Measurements from ENCODE around the gene FZD2.
"Not testable (repeated sequence)": the region's sequence is repeated elsewhere in the genome, so short reads cannot be mapped to it uniquely, and the experiment has no call there.

The FZD2 gene

DNA sequence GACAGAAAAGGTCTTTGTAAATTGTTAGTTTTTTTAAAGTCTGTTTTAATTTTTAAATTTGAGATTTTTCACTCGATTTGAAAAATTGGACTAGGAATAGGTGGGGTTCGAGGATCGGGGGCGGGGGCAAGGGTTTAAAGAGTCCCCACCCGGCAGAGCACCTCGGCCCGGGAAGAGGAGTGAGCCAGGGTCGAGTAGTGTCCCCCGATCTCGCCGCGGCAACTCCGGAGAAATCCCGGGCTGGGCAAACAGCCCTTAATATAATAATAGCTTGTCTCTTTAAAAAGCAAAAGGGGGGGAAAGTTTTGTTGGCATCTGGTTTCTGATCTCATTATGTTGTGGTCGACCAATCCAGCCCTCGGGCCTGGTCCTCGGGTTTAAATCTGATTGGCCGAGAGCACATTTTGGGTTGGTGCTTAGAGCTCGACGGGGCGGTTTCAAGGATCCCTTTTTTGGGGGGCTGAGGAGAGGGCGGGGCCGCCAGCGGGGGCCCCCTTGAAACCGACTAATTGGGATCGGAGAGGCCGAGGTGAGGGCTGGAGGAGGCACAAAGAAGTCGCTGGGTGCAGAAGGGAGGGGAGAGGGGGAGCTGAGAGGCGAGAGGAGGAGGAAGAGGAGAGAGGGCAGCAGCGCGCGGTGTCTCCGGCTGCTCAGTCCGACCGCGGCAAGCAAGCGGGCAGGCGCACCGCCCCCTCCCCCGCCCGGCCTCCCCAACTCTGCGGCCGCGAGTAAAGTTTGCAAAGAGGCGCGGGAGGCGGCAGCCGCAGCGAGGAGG lies at the start of gene FZD2:
Gene FZD2, plus strand, starts transcription at position 653 of the 775 bp plus-strand sequence. CDS start 205 bp downstream, outside the sequence.
- DNase-seq (ENCODE audit: low read depth in 2 of 2): peak in 1 of 2 donors; percentile 13

DNA sequence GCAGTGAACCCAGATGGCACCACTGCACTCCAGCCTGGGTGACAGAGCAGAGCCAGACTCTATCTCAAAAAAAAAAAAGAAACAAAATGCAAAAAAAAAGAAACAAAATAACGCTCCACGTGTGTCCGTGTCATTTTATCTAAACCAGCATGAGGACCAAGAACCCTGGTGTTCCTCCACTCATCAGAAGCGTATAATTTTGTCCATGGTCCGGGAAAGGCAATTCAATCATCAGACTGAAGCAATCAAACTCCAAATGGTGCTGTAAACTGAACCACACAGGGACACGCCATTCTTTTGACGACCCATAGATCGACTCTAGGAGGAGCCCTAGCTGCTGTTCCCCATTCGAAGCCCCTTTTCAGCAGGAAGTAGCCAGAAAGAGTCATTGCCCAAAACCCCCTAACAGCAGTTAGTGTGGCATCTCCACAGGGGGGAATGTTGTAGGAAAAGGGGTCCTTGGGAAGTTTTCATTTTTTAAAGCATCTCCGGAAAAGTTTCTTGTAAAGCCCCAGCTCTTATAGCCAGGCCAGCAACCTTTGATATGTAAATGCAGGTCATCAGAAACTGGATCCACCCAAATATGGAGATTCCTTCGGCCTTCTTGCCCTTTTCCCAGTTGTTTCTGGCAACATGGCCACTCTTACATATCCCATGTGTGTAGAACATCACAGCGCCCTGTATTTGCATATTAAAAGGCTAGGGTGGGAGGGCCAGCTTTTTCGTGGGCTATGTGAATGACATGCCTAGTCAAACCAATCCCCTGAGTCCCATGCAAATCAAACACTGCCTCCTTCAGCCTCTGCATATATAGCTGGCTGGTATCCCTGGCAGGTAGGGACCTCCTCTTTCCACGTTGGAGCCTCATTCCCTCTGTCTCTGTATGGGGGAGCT lies 45.8 kb upstream of the FZD2 start:
- not testable (repeated sequence) for DNase-seq (ENCODE audit: low read depth in 2 of 2)

DNA sequence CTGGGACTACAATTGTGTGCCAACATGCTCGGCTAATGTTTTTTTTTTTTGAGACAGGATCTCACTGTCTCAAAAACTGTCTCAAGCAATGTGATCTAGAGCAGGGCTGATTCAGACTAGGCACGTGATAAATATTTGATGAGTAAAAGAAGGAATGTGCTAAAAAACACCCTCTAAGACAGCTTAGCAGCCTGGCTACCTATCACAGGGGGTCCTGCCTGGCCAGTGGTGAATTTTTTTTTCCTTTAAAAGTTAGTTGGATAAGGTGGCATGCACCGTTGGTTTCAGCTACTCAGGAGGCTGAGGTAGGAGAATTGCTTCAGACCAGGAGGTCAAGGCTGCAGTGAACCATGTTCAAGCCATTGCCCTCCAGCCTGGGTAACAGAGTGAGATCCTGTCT lies 39.3 kb upstream of the FZD2 start:
- DNase-seq (ENCODE audit: low read depth in 2 of 2): no peak

DNA sequence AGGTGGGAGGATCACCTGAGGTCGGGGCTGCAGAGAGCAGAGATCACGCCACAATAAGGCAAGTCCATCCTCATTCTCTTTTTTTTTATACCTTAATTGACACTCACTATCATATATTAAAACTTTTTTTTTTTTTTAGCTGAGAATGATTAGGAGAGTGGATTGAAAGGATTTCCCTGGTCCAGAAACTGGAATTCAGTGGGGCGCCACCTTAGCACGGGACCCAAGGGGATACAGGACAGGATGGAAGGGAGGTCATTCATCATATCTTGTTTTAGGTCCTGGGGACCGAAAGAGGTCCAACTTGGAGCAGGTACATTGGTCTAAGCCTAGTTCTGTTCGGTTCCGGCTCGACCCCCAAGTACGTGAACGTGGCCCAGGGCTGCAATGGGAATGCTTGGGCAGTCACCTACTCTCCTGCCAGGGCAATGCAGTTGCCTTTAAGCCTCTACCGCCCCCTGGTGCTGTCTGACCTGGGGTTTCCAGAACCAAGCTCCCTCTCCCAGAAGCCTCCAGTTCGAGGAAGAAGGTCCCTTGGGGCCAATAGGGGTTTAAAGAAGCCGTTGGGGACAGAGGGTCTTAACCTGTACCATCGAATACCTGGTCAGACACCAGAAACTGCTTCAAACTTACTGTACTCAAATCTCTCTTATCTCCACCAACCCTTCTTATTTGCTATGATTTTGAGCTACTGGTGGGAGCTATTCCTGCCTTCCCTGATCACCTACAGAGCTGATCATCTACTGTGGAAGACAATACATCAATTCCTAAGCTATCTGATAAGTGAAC lies 34.2 kb upstream of the FZD2 start:
- DNase-seq (ENCODE audit: low read depth in 2 of 2): peak; percentile 31 to 56

DNA sequence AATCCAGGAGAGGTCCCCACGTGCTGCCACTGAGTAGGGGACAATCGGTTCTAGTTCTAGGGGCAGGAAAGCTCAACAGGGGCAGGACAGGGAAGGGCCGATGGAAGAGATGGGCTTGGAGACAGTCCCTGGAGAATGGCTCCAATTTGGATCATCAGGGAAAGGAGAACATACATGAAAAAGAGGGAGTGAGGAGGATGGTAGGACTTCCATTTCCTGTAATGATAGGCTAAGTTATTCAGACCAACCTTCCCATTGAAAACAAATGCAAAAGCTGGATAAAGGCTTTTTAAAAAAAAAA lies 33.7 kb upstream of the FZD2 start:
- DNase-seq (ENCODE audit: low read depth in 2 of 2): no peak

DNA sequence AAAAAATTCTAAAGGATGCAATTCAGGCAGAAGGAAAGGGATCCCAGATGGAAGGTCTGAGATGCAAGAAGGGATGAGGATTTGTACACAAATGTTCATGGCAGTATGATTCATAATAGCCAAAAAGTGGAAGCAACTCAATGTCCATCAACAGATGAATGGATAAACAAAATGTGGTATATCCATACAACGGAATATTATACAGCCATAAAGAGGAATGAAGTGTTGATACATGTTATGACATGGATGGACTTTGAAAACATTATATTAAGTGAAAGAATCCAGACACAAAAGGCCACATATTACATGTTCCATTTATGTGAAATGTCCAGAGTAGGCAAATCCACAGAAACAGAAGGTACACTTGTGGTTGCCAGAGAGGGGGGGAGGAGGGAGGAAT lies 30.2 kb upstream of the FZD2 start:
- DNase-seq (ENCODE audit: low read depth in 2 of 2): no peak

DNA sequence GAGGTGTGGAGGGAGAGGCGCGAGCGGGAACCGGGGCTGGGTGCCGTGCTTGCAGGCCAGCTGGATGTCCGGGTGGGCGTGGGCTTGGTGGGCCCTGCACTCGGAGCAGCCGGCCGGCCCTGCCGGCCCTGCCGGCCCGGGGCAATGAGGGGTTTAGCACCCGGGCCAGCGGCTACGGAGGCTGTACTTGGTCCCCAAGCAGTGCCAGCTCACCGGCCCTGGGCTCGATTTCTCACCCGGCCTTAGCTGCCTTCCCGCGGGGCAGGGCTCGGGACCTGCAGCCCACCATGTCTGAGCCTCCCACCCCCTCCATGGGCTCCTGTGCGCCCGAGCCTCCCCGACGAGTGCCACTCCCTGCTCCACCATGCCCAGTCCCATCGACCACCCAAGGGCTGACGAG lies 29.3 kb upstream of the FZD2 start:
- DNase-seq (ENCODE audit: low read depth in 2 of 2): no peak

DNA sequence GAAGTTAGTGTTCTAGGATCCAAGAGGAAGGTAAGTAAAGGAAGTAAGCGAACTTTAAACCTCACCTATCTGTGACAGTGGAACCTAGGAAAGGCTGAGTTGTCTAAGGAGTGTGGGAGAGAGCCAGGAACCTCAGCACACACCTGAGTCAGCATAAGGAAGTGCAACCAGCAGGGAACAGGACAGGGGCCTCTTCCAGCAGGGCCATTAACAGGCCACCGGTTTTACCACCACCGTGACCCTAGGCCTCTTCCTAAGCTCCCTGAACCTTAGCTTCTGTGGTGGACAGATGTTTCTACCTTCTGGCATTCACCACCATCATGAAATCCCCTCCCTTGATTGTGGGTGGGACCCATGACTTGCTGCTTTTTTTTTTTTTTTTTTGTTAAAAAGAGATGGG lies 27.4 kb upstream of the FZD2 start:
- no peak for DNase-seq (ENCODE audit: low read depth in 2 of 2)

DNA sequence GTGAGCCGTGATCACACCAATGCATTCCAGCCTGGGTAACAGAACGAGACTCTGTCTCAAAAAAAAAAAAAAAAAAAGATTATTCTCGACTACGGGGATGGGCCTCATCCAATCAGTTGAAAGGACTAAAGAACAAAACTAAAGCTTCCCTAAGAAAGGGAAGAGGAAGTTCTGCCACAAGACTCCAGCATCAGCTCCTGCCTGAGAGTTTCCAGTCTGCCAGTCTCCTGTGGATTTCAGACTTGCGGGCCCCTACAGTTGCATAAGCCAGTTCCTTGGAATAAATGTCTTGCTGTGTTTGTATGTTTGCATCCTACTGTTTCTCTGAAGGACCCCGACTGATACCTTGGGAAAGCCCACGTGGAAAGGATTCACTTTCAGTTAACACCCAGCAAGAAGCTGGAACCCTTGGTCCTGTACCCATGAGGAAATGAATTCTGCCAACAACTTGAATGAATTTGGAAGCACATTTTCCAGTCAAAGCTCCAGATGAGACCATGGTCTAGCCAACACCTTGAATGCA lies 26.3 kb upstream of the FZD2 start:
- DNase-seq (ENCODE audit: low read depth in 2 of 2): no peak

DNA sequence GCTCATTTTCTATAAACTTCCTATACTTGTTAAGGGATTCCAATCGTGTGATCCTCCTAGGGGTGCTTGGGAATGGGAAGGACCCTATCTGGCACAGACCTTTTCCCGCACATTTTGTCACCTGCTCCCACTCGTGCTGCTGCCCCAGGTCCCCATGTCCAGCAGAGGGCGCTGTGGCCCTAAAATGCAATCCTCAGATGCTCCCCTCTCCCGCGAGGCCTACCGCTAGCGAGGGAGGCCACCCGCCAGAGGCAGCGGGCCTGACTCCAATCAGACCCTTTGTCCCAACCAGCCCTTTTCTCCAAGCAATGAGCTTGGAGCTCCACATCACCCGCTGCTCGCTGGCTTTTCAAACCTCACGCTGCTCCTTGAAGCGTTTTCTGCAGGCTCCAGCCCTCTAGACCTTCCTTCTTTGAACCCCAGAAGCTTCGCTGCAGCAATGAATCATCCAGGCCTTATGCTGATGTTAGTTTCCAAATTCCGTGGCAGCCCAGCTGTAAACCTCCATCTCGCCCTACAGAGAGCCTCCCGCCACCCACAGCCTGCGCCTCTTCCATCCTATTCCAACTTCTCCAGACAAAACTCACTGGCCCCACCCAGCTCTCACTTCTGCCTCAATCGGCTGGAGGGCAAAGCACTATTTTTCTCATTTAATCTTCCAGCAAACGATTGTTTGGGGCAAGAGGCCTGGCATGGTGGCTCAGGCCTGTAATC lies 23.6 kb upstream of the FZD2 start:
- DNase-seq (ENCODE audit: low read depth in 2 of 2): peak; percentile 80 to 91

DNA sequence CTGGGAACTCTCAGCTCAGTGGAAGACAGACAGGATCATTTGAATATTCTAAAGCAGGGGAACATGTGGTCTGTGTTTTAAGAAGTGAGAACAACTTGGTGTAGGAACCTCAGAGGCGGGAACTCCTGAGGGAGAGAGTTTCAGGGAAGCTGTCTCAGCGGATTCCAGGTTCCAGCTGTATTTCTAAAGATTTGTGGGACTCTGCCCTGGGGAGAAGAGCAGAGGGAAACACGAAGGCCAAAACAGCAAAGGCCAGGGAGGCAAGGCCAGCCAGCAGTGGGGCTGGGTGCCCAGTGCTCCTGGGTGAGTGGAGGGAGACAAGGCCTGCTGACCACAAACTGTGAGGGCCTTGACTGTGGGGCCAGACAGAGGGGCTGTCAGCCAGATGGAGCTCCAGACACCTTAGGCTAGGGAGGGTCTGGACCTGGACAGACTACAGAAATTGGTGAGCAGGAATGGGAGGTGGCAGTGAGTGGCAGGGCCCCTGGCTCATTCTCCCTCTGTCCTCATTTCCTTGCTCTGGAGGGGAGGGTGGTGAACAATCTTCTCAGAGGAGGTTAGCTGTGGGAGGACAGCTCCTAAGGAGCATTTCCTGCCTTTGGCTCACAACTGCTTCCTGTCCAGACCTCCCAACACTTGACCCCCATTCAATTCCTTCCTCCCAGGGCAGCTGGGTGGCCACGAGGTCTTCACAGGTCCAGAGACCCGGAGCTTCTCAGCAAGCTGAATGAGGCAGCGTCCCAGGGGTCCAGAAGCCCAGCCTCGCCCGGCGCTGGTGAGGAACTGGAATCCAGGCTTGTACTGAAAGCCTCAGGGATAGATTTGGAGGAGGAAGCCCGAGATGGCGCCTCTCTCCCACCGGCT lies 21.0 kb upstream of the FZD2 start:
- no peak for DNase-seq (ENCODE audit: low read depth in 2 of 2)

DNA sequence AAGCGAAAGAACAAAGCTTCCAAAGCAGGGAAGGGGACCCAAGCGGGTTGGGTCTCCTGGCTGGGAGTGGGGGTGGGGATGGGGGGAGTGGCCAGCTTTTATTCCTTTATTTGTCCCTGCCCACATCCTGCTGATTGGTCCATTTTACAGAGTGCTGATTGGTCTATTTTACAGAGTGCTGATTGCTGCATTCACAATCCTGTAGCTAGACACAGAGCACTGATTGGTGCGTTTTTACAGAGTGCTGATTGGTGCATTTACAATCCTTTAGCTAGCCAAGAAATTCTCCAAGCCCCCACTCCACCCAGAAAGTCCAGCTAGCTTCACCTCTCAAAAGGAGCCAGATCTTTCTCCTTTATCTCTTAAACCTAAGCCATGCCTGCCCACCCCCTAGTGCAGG lies 19.4 kb upstream of the FZD2 start:
- DNase-seq (ENCODE audit: low read depth in 2 of 2): not testable (repeated sequence)

DNA sequence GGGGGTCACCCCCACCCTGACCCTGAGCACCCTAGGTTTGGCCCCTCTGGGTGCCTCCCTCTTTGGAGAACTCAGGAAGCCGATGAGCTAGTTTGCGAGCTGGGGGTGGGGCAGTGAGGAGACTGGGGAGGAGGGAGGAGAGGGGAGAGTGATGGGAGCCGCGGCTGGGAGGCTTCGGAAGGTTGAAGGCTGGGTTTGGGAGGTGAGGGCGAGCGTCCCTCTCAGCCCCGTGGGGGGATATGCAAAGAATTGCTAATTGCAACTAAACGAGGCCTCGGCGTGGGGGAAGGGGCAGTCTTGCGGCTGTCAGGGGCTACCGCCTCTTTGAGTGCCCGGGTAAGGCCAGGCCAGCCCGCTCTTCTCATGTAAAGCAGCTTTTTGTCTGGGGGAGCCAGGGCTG lies 17.6 kb upstream of the FZD2 start:
- DNase-seq (ENCODE audit: low read depth in 2 of 2): no peak

DNA sequence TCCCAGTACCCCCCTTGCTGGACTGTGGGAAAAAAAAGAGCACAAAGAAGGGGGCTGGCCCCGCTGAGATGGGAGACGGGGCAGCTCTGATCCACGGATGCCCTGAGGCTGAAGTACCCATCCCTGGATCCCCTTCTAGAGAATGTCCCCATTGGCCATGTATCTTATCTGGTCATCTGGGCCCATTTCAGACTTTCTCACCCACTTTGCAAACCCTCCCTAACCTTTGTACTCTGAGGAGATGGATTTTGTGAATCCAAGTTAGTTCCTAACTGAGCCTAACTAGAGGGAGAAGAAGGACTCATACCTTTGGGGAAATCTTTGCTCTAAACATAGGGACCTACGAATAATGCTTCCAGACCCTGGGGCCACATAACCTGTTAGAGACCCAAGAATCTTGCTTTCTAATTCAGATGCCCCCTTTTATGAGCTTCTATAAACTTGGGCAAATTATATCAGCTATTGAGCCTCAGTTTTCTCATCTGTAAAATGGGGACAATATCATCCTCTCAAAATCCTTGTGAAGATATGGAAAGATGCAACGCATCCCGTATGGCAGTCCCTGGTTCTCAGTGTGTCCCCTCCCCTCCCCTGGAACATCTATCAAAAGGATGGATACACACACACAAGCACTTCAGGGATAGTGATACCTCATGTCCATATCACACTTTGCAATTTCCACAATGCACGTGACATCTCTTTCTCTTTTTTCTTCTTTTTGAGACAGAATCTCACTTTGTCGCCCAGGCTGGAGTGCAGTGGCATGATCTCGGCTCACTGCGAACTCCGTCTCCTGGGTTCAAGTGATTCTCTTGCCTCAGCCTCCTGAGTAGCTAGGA lies 16.8 kb upstream of the FZD2 start:
- DNase-seq (ENCODE audit: low read depth in 2 of 2): no peak

DNA sequence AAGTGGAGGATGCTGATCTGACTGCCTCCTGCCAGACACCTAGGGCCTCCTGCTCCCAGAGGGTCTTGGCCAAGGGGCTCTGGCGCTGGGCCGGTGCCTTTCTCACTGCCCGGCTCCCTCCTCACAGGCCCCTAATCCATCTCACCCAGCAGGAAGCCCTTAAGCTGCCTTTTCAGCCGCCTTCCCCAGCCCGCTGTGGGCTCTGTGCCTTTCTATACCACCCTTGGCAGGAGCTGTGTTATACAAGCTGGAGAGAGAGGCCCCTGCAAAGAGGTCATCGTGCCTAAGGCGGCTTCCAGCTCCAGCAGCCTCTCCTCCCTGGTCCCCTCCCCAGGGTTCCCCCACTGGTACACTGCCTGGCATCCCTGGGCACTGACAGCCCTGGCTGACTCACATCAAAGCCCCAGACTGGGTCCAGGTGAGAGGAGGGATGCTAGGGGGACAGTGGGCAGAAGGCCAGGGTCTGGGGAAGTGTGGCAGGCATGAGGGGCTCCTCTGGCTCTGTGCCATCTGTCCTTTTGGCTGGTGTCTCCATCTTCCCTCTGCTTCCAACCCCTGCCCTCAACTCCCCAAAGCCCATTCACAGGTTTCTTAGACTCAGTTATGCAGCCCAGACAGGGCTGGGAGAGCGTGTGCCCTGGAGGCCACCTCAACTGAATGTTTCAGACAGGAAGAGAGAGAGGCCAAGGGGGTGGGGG lies 15.3 kb upstream of the FZD2 start:
- DNase-seq (ENCODE audit: low read depth in 2 of 2): no peak

DNA sequence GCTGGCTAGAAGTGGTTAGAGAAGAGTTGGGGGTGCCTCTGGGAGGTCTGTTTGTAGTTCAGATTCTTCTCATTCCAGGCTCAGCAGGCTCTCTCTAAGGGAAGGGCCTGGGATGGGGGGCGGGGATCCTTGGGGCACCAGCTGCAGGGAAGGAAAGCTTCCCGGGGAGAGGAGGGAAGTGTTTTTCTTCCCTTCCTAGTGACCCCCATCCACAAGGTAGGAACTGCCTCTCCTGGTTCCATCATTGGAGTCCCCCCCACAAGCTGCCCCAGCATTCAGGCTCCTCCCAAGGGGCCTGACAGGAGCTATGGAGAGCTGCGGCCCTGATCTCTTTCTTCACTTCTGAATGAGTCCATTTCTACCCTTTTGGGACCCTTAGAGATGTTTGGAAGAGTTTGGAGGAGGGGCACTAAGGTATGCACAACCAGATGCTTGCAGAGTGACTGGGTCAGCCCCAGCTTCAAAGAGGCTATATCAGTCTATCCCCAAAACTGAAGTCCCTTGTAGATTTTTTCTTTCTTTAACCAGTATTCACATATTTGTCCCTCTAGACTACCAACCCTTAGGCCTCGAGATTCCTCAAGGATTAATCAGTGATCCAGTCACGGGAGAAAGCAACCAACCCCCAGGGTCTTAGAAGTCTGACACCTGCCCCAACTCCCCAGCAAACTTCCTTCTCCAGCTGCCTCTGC lies 13.9 kb upstream of the FZD2 start:
- DNase-seq (ENCODE audit: low read depth in 2 of 2): no peak

DNA sequence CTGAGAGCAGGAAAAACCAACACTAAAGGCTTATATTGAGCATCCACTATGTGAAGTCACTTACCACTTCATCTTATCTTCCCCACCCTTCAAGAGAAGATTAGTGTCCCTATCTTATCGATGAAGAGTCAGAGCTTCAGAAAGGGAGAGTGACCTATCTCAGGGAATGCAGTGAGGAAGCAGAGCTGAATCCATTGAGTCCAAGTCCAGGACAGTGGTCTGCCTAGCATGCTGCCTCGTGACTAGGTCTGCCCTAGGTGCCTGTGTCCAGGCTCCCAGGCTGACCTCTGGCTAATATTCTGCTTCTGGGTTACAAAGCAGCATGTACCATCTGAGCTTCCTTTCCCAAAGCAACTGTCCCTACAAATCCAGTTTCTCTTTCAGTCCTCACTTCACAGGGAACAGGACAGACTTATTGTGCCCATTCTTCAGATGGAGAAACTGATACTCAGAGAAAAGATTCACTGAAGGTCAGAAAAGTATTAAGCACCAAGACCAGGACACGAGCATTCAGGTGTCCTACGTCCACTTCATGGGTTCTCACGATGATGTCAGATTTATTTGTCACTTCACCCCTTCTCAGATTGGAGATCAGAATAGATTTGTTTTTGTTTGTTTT lies 13.3 kb upstream of the FZD2 start:
- no peak for DNase-seq (ENCODE audit: low read depth in 2 of 2)

All from activated CD4-positive, alpha-beta T cell treated with anti-CD3 and anti-CD28 coated beads for 24 hours (primary cell).